ENCODE measurements around the gene SCD5.

SCD5 gene

GRCh38 chr4:82604522-82604921 lies 194.1 kb downstream of the SCD5 start:
- in situ Hi-C loops (cut with HindIII; ENCODE audit: low sequenced_read_pairs), result no loop called here

- in situ Hi-C loops (cut with HindIII; ENCODE audit: low sequenced_read_pairs), result no loop called here
These were observed 197.2 kb downstream of the SCD5 start for GRCh38 chr4:82601242-82602015.

DNA sequence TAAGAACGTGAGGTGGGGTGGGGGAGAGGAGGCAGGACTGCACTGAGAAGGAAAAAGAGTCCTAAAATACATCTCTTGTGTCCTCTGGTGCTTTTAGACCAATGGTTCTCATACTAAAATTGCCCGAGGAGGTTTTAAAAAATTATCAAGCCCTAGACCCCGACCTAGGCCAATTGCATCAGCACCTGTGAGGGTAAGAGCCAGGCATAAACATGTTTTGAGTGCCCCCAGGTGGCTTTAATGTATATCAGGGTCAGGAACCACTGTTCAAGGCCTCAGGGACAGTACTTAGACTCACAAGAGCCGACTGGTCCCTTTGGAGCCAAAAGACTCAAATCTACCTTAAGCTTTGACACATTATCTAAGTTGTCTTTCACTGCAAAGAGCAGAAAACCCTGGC lies 199.3 kb downstream of the SCD5 start:
- in situ Hi-C loops (cut with HindIII; ENCODE audit: low sequenced_read_pairs), result no loop called here

DNA sequence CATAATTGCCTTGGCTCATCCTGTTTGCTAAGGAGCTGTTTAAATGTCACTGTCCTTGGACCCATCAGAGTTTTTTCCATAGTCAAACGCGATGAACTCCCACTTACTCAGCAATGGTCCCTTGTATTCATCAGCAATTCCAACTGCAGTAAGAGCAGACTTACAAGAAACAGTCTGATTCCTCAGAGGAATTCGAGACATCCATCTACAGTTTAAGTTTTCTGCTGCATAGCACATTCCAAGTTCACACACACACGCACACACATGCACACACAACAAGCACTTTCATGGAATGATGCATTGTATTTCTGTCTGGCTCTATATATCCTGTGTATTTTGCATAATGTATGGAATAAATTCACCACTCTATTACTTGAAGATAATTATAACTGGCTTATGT lies 204.1 kb downstream of the SCD5 start:
- in situ Hi-C loops (cut with HindIII; ENCODE audit: low sequenced_read_pairs), result loop anchor here (5.0 kb wide), 1 partner anchor 92 kb away; no protein-coding TSS in a partner anchor

DNA sequence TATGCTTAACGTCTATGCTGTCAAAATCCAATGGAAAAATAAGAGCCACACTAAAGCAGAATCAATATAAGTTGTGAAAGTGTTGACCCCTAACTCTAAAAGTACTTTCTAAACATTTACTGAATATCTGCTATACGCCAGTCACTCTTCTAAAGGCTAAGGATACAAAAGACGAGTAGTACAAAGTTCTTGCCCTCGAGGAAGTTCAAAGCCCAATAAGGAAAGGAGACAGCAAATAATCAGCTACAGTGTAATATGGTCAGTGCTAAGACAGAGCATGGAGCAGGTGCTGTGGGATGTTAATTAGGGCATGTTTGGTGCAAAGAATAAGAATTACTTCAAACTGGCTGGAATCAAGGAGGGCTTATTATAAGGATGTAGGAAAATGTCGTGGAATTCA lies 205.2 kb downstream of the SCD5 start:
- in situ Hi-C loops (cut with HindIII; ENCODE audit: low sequenced_read_pairs), result loop anchor here (5.0 kb wide), 1 partner anchor 91 kb away; no protein-coding TSS in a partner anchor

DNA sequence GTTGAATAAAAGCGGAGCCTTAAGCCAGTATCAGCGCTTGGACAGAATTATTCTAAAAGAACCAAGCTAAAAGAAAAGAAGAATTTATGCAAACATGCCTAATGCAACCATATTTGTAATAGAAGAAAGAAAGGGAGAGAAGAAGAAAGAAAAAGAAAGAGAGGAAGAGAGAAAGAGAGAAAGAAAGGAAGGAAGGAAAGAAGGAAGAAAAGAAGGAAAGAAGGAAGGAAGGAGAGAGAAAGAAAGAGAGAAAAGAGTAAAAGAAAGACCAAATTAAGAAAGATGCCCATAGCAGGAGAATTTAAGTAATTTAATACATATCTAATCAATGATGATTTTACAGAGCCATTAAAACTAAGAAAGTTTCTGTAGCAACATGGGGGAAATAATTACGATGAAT lies 206.0 kb downstream of the SCD5 start:
- in situ Hi-C loops (cut with HindIII; ENCODE audit: low sequenced_read_pairs), result loop anchor here (5.0 kb wide), 1 partner anchor 90 kb away; no protein-coding TSS in a partner anchor

DNA sequence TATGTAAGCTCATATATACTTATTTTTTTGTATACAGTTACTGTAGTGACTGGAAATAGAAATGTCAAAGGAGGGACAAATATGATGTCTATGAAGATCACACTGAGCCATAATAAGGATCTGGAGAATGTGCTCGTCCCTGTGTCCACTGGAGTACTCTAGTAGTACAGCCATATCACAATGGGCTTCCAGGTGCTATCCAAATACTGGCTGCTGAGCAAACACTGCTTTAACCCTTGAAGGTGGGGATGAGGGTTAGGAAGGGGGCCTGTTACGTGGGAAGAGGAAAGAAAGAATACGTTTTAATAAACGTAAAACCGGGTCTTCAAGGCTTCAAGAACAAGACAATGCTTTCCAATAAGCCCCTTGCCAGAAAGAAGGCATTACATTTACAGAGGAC lies 207.0 kb downstream of the SCD5 start:
- in situ Hi-C loops (cut with HindIII; ENCODE audit: low sequenced_read_pairs), result loop anchor here (5.0 kb wide), 1 partner anchor 89 kb away; no protein-coding TSS in a partner anchor

- in situ Hi-C loops (cut with HindIII; ENCODE audit: low sequenced_read_pairs), result loop anchor here (5.0 kb wide), 1 partner anchor 87 kb away; no protein-coding TSS in a partner anchor
These were observed 208.8 kb downstream of the SCD5 start for GRCh38 chr4:82589756-82590155.

GRCh38 chr4:82588771-82589270 lies 209.8 kb downstream of the SCD5 start:
- in situ Hi-C loops (cut with HindIII; ENCODE audit: low sequenced_read_pairs), result no loop called here

DNA sequence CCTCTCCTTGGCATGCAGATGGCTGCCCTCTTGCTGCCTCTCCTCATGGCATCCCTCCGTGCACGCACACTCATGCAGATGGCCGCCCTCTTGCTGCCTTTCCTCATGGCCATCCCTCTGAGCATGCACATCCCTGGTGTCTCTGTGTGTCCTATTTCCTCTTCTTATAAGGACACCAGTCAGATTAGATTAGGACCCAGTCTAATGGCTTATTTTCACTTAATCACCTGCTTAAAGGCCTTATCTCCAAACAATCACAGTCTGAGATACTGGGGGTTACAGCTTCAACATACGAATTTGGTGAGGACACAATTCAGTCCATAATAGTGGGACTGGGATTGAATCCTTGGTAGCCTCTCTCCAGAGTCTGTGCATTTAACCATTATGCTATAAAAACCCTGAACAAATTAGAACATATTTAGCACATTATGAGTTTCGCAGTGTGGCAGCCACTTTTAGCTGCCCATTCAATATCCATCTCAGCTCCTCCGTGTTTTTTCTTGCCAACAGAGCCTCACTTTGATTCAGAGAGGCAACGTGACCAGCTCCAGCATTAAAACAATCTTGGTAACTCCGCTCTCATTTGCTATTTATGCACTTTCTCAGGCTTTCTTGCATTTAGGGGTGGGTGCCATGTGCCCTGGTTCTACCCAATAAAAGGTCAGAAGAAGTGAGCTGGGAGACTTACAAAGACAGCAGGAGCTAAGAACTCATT lies 210.6 kb downstream of the SCD5 start:
- in situ Hi-C loops (cut with HindIII; ENCODE audit: low sequenced_read_pairs), result no loop called here

GRCh38 chr4:82585690-82586435 lies 212.7 kb downstream of the SCD5 start:
- in situ Hi-C loops (cut with HindIII; ENCODE audit: low sequenced_read_pairs), result no loop called here

DNA sequence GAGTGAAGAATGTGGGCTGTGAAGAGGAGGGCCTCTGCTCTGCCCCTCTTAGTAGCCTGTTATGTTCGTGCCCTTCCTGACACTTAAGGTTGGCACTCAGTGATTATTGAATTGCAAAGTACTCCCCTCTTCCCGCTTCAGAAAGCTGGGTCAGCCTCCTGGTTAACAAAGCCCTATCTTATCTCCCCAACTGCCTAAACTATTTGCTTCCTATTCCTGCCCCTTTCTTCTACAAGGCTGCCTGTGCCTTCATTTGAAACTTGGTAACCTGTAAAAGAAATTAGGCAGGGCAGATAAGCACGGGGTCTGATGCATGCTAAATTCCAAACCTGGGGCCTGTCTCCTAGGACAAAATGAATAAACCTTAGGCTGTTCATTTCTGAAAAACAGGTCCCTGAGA lies 213.7 kb downstream of the SCD5 start:
- in situ Hi-C loops (cut with HindIII; ENCODE audit: low sequenced_read_pairs), result no loop called here

GRCh38 chr4:82583897-82584587 lies 214.6 kb downstream of the SCD5 start:
- in situ Hi-C loops (cut with HindIII; ENCODE audit: low sequenced_read_pairs), result no loop called here

- in situ Hi-C loops (cut with HindIII; ENCODE audit: low sequenced_read_pairs), result no loop called here
These were observed 218.7 kb downstream of the SCD5 start for GRCh38 chr4:82579932-82580331.
